Measurements from ENCODE around the gene TENT4A. TPM values are rescaled to one million over a fixed set of nuclear protein-coding genes. Genes with fewer than 3 reads are reported as not detected.

TENT4A gene
- total RNA-seq, 1 experiment from 2014 or later: 5.5 TPM

DNA sequence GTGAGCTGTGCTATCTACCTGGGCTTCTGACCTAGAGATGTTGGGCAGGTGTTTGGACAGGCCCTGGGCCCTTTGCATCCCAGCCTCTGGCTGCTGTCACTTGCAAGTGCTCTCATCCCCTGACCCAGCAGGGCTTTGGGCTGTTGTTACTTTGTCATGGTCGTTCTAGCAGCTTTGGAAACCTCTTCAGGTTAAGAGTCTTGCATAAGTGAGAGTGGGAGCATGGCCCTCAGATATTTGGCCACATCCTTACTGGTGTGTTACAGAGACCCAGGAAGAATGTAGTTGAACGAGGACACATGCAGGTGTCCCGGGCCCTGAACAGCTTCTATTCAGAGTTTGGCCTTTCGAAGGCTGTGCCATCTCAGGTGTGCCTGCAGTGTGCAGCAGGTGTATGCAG lies 4.5 kb downstream of the TENT4A start:
- DNase-seq (ENCODE audit: low read depth): no peak

DNA sequence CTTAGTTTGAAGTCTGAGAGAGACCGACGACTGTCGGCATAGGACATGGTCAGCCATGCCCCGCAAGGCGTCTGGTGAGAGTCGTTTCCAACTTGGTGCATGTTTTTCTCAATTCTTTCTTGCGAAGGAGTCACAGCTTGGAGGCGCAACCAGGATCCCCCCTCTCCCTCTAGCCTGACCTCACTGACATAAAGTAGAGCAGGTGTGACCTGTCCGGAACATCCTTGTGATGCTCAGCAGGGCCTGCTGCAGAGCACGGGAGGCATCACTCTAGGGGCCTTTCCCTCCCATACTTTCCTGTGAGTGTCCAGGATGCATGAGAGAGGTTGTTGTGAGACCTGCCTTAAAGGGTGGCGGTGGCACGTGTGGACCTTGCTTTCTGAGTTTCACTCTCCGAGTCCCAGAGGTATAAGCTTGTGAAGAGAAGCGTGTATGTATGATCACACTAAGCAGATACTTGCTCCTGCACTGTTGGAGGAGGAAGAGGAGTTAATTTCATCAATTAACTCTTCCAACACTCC lies 5.0 kb downstream of the TENT4A start:
- DNase-seq (ENCODE audit: low read depth): no peak

DNA sequence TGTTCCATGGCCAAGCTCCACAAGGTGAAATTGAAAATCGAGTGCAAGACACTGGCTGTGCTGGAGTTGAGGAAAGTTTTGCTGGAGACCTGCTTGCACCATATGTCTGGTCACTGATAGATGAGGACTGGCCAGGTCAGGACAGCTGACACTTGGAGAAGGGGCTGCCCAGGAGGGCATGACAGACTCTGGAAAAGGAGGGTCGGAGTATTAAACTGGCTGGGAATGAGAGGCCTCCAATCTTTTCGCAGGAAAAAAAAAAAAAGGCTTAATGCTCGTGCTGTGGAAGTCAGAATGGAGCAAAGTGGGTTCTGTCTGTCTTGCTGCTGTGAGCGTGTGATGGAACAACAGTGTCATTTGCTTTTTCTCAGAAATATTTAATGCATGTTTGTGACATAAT lies 5.5 kb downstream of the TENT4A start:
- DNase-seq (ENCODE audit: low read depth): no peak

DNA sequence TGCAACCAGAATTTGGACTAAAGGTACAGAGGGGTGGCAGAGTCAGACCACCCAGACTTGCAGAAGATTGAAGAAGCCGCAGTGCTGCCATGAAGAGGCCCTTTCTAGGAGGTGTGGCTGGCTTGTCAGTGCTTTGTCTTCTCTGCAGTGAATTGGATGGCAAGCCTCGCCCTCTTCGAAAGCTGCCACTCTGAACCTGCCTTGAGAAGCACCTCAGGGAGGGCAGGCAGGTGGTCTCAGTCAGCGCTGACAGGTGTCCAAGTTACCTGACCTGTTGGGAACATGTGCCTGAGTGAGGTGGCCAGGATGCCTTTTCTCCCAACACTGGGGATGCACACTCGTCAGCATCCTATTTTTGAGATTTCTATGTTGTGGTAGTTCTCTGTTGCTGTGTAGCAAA lies 6.2 kb downstream of the TENT4A start:
- no peak for DNase-seq (ENCODE audit: low read depth)

DNA sequence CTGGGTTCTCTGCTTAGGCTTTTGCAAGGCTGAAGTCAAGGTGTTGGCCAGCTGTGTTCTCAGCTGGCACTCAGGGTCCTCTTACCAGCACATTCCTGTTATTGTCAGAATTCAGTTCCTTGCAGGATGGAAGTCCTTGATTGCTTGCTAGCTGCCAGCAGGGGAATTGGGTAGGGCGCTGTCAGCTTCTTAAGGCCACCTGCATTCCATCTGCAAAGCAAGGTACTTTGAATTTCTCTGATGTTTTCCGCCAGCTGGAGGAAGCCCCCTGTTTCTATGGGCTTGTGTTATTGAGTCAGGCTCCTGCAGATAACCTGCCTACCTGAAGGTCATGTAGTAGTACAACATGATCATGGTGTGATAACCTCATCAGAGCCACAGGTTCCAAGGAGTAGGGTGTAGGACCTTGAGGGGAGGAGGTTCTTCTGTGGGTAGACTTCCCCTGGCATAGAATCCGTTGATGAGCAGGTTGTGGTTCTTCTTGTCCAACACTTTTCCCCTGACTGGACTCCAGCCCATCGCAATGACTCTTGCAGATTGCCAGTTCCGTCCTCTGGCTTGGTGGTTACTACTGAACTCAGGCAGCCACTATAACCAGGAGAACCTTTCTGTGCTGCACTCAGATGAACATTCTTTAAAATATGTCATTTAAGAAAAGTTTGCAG lies 6.8 kb downstream of the TENT4A start:
- DNase-seq (ENCODE audit: low read depth): no peak

DNA sequence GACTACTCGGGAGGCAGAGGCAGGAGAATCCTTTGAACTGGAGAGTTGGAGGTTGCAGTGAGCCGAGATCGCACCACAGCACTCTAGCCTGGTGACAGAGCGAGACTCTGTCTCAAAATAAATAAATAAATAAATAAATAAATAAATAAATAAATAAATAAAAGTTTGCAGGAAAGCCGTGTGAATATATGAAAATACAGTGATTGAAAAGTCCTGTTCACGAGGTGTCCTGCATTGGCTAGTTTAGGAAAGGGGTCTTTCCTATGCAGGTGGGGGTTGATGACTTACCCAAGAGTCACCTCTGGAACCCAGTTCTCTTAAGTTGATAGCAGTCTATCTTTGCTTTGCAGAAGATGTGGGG lies 7.3 kb downstream of the TENT4A start:
- DNase-seq (ENCODE audit: low read depth): no peak

DNA sequence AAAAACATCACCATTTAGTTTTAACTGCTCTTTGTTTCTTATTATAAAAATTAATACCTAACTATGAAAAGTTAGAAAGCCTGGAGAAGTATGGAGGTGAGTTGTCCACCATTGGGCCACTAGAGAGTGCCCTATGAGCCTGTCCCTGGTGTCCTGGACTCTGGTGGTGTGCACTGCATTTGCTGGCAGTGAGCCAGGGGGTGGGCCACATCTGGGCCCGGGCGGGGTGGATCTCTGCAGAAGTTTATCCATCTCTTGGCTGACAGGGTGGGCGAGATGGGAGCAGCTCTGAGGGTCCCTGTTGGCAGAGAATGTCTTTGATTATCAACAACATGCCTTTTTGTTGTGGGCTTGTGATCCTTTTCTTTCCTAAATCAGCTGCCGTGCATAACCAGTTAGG lies 8.2 kb downstream of the TENT4A start:
- DNase-seq (ENCODE audit: low read depth): no peak

DNA sequence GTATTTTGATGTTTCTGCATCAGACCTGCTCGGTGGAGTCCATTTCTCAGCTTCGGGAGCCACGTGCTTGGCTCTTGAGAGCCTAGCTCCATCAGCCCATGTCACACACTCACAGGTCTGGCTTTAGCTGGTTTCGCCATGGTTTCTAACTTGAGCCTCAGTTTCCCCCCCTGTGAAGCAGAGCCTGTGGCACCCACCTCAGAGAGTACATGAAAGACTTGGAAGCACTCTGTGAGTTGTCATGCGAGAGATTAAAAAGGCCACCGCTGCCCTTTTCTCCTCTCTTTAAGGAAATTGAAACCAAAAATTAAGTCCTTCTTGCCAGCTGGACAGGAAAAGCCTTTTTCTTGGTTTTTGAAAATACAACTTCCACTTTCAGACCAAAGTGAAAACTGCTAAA lies 8.8 kb downstream of the TENT4A start:
- DNase-seq (ENCODE audit: low read depth): peak; percentile 26

DNA sequence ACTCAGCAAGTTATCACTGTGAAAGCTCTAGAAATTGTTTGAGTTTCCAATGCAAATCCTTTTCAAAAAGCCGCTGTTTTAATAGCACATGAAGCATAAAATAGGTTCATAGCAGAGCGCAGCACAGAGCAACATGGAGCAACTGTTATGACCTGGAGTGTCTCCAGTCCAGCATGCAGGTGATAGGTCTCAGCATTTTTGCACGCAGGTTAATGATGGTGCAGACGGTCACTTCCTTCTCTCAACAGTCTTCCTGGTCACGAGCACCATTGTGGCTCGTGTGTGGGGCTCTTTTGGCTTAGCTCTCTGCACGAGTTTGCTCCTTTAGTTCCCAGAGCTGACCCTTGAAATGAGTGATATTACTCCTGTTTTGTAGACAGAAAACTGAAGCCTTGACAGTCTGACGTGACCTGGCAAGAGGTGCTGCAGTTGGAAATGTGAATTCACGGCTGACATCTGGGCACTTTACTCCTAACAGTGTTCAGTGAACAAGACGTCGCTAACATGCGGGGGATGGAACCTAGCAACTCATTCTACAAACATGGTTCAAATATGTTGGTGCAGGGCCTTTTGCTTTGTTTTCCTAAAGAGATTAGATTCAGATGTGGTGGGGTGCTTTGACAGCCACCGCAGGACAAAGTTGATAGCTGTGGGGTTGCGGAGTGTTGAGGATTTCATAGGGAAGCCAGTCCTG lies 10.0 kb downstream of the TENT4A start:
- no peak for DNase-seq (ENCODE audit: low read depth)

DNA sequence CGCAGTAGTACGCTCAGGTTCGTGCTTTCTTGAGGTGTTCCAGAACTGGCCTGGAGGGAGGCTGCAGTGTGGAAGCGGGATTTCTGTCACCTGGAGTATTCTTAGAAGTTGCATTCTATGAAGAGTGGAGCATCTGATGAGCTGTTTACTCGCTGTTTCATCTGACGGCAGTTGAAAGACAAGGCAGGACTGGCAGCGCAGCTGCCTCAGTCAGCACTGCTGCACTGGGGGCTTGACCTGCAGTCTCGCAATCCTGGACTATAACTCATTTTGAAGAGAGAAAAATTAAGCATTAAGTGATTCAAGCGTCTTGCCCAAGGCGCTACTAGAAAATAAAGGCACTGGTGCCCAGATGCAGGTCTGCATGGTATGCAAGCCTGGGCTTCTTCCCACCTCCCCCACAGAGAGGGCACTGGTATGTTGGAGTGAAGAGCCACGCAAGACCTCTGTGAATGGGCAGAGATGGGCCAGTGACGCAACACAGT lies 10.6 kb downstream of the TENT4A start:
- no peak for DNase-seq (ENCODE audit: low read depth)

DNA sequence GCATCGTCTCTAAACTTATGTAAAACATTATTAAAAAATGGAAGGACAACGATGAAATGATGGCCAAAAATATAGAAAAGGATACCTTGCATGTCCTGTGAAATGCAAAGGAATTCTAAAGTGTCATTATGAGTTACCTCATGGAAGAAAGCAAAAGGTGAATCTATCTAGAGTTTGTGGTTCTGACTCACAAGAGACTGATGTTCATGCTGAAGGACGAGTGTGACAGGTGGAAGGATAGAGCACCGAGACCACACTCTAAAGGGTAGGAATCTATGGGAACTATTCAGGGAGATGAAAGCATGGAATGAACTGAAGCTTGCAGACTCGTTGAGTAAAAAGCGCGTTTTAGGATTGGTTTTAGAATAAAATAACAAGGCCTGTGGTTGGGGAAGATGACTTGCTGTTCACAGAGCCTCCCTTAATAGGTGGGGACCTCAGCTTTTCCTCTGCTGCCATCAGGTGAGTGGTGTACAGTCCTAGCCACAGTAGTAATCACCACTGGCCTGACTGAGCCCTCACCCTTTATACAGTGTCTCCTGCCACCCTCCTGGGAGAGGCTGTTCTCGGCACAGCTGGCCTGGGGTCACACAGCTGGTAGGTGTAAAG lies 11.2 kb downstream of the TENT4A start:
- DNase-seq (ENCODE audit: low read depth): no peak

DNA sequence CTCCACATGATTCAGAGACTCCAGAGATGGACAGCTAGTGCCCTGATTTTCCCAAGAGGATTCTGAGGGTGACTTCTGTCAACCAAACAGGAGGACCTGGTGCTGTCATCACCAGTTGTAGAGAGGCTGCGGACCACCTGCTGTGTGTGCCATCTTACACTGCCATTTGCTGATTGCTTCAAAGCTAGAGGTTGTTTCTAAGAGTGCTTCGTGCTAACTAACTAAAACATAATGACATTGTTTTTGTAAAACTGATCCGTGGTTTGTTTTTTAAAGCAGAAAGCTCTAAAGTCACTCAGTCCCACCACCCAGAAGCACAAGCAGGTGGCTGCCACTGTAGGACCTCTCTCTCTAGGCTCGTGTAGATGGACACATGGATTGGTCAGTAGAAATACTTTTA lies 12.2 kb downstream of the TENT4A start:
- DNase-seq (ENCODE audit: low read depth): no peak

DNA sequence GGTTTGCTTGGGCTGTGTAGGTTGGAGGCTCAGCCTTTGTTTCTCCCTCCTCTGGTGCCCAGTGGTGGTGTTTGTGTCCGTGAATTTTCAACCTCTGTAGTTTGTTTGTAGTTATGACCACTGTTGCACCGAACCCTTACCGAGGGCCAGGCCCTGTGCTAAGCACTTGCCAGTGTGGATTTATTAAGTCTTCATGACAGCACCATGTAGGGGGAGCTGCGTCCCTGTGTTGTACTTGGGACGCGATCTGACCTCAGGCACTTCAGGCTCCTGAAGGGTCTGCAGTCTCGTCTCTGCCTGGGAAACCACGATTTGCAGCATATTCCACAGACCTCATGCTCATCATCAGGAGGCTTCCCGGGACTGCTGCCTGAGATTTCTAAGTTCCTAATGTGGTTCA lies 12.8 kb downstream of the TENT4A start:
- DNase-seq (ENCODE audit: low read depth): no peak

DNA sequence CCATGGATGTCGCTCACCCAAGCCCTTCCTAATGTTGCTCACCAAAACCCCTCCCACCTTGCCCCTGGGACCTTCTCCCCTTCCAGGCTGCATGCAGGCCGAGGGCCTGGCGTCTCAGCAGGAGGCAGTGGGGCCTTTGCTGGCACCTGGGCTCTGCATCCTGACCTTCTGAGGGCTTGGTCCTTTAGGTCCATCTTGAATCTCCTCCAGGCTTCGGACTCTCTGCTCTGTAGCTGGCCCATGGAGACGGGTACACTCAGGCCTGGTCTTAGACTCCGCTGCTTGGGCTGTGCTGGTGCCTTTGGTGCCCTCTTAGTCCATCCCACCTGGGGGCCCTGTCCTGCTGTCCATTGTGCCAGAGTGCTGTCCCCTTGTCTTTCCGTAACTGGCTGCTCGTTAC lies 14.0 kb downstream of the TENT4A start:
- no peak for DNase-seq (ENCODE audit: low read depth)

DNA sequence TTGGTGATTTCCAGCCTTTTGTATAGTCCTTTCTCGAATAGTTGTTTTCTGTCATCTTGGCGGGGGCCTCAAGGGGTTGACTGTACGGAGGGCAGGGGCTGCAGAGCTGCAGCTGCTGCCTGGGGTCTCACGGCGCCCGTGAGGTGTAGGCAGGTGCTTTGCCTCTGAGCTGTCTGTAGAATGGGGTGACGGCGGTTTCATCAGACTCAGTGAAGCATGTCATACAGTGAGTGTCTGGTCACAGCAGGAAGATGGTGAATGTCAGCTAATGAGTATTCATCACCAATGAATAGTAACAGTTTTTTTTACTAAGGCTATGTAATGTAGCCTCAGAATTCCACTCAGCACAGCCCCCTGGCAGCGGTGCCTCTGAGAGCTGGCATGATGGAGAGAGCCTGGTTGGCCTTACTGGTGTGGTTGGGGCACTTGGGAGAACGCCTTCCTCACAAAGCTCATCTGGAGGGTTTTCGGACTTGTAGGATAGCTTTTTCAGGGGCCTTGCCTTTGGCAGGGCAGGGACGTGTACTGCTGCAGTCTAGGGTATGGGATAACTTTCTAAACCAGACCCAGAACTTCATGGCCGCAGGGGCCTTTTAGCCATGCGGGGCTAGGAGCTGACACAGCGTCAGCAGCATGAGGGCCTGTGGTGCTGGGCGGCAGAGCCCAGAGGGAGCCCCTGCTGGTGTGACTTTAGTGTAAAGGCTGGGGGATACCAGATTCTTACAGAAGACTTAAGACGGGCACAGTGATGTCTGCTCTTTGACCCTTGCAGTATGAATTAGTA lies 15.0 kb downstream of the TENT4A start:
- no peak for DNase-seq (ENCODE audit: low read depth)

DNA sequence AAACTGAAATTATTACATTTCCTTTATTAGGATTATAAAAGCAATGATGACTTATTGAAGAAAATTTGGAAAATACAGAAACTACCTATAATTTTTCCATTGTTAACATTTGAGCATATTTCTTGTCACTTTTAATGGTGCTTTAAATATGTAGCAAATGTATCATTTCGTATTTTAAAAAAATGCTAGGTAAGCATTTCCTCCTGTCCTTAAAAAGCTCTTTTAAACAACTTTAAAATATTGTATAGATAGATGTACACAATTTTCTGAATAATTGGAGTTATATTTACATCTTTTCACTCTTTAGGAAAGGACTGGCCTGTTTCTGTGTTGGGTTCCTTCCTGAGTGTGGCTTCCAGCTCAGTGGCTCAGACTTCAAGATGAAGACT lies 15.6 kb downstream of the TENT4A start:
- DNase-seq (ENCODE audit: low read depth): no peak

DNA sequence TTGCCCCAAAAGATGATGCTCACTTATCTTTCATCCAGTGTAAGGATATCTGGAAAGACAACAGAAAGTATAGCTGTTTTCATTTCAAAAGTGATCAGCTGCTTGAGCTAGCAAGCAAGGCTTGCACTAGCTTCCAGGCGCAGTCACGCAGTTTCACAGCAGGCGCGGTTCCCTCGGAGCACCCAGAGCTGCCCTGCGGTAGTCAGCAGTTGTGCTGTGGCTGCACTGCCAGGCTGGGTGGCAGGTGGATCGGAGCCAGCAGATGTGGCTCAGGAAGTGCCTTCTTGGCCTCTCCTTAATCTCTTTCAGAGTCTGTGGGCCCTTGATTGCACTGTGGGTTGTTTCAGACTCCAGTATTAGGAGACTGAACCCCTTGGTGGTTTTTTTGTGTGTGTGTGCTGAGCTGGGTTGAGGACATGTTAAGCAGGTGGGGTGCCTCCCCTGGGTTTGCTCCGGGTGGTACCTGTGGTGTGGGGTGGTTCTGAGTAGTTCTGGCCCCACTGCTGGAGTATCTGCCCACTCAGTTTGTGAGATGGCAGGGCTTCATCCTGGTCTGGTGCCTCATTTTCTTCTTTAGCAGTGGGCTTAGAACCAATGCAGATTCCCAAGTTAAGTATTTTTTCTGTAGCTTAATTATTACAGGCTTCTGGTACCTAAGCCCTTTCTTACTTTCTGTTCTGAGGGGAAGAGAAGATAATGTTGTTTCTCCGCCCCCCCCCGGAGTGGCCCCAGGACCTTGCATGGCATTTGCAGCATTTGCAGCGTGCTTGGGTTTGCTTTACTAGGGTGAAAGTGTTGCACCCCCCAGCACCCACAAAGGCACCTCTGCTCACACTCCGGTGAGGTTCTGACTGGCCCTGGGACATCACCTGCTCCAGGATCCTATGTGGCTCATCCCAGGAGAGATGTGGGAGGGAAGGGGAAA lies 16.4 kb downstream of the TENT4A start:
- DNase-seq (ENCODE audit: low read depth): no peak

DNA sequence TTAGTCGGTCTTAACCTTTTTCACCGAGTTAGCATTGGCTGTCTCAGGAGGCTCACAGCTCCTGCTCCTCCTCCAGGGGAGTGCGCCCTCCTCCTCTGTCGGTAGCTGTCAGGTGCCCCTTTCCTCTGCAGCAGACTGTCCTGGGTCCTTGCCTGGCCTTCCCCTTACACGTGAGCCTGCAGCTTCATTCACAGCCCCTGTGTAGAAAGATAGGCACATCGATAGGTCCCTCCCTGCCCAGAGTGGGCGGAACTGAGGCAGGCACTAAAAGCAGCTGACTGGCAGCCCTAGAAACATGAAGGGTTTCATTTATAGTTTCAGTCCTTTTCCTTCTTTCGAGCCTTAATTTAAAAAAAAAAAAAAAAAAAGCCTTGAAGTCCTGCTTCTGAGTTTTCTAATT lies 17.2 kb downstream of the TENT4A start:
- DNase-seq (ENCODE audit: low read depth): no peak

DNA sequence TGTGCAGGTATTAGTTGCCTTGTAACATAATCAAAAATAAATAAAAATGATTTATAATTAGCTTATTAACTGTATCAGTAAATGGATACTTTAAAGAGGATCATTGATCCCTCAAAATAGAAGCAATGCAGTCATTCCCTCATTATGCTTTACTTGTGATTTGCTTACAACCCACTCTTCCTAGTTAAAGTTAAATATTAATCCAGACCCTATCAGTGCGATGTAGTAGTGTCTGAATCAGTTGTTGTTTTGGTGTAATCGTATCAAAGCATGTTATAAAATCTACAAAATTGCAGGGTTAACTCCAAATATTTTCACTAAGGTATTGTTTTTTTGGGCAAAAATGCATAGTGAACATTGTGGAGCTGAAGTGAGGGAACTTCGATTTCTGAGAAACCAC lies 17.6 kb downstream of the TENT4A start:
- DNase-seq (ENCODE audit: low read depth): no peak

DNA sequence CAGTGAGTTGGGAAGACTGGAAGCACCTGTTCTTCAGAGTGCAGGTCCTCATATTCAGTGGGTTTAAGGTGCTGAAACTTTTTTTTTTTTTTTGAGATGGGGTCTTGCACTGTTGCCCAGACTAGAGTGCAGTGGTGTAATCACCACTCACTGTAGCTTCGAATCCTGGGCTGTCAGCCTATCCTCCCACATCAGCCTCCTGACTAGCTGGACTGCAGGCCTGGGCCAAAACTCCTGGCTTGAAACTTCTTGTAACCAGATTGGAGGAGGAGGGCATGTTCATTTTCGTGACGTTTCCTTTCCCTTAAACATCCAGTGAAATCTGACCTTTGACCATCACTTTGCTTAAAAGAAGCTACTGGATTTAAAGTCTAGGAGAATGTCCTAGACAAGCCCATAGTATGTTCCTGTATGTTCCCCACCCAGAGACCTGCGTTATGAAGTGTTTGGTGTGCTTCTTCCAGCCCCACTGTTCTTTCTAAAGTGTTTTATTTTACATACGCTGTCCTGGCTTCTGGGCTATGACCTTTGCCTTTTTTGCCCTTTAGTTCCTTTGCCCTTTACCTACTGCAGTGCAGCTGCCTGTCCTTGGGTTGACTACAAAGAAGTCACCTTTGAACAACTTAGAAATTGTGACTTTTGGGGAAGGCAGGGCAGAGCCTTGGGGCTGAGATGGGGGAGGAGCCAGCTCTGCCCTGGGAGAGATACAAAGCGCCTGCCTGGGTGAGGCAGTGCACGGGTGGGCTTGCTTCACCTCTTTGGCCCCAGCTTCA lies 18.4 kb downstream of the TENT4A start:
- DNase-seq (ENCODE audit: low read depth): no peak
